ENCODE data around the gene ROCK2. TPM values are rescaled to one million over a fixed set of nuclear protein-coding genes. Genes with fewer than 3 reads are reported as not detected.

Gene ROCK2
- total and polyA plus RNA-seq, 2 of the 13 experiments (the other 11 are each of a cell fraction or from before 2014, with no cell fraction given) = 38.1 to 119 TPM

DNA sequence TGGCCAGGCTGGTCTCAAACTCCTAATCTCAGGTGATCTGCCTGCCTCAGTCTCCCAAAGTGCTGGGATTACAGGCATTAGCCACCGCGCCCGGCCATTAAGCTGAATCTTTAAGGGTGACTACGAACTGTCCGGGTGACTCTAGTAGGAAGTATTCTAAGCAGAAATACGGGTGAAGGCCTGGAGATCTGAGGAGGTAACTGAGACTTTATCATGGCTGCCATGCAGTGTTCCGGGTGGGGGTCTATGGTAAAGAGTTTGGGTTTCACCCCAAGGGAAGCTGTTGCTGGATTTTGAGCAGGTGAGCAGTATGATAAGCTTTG is 20.1 kb upstream of the ROCK2 start (continued):
- TF ChIP-seq GATAD2A (CRISPR knock-in tag; IDR thresholded peaks at IDR 0.05) (0 out of 2 replicates have a peak, but pooled peaks have one; percentile 4), ZKSCAN5 (CRISPR knock-in tag; IDR thresholded peaks at IDR 0.05) (no peak), SRSF9 (IDR thresholded peaks at IDR 0.05; ENCODE audit: borderline replicate concordance, insufficient read depth, low read depth, low read length, poor library complexity, severe bottlenecking) (no peak), MXI1 (IDR thresholded peaks at IDR 0.05; ENCODE audit: borderline replicate concordance, low read depth, low read length) (no peak), SP4 (CRISPR knock-in tag; IDR thresholded peaks at IDR 0.05) (no peak), HOXD1 (CRISPR knock-in tag; IDR thresholded peaks at IDR 0.05) (no peak), HNRNPK (IDR thresholded peaks at IDR 0.05; ENCODE audit: low read depth, low read length, poor library complexity, severe bottlenecking) (no peak), ZBTB7A (CRISPR knock-in tag; IDR thresholded peaks at IDR 0.05) (peak; percentile 22; the same call in 1 of the 2 replicates), ATF7-NPFF (CRISPR knock-in tag; IDR thresholded peaks at IDR 0.05; ENCODE audit: low read depth) (no peak), ZNF296 (CRISPR knock-in tag; conservative IDR thresholded peaks at IDR 0.05) (0 out of 2 replicates have a peak, but pooled peaks have one; percentile 60), RAD21 (CRISPR knock-in tag; IDR thresholded peaks at IDR 0.05) (no peak), SIN3A (IDR thresholded peaks at IDR 0.05; ENCODE audit: borderline replicate concordance, low read depth, low read length) (0 out of 2 replicates have a peak, but pooled peaks have one; percentile 21), ZNF251 (CRISPR knock-in tag; IDR thresholded peaks at IDR 0.05) (no peak), ZNF788 (CRISPR knock-in tag; IDR thresholded peaks at IDR 0.05; ENCODE audit: borderline replicate concordance) (0 out of 2 replicates have a peak, but pooled peaks have one; percentile 1), TMF1 (CRISPR knock-in tag; IDR thresholded peaks at IDR 0.05; ENCODE audit: low read depth) (no peak), ZNF121 (CRISPR knock-in tag; IDR thresholded peaks at IDR 0.05) (no peak), ZNF501 (CRISPR knock-in tag; IDR thresholded peaks at IDR 0.05) (0 out of 2 replicates have a peak, but pooled peaks have one; percentile 59)
- TF ChIP-seq, protein P1, sequence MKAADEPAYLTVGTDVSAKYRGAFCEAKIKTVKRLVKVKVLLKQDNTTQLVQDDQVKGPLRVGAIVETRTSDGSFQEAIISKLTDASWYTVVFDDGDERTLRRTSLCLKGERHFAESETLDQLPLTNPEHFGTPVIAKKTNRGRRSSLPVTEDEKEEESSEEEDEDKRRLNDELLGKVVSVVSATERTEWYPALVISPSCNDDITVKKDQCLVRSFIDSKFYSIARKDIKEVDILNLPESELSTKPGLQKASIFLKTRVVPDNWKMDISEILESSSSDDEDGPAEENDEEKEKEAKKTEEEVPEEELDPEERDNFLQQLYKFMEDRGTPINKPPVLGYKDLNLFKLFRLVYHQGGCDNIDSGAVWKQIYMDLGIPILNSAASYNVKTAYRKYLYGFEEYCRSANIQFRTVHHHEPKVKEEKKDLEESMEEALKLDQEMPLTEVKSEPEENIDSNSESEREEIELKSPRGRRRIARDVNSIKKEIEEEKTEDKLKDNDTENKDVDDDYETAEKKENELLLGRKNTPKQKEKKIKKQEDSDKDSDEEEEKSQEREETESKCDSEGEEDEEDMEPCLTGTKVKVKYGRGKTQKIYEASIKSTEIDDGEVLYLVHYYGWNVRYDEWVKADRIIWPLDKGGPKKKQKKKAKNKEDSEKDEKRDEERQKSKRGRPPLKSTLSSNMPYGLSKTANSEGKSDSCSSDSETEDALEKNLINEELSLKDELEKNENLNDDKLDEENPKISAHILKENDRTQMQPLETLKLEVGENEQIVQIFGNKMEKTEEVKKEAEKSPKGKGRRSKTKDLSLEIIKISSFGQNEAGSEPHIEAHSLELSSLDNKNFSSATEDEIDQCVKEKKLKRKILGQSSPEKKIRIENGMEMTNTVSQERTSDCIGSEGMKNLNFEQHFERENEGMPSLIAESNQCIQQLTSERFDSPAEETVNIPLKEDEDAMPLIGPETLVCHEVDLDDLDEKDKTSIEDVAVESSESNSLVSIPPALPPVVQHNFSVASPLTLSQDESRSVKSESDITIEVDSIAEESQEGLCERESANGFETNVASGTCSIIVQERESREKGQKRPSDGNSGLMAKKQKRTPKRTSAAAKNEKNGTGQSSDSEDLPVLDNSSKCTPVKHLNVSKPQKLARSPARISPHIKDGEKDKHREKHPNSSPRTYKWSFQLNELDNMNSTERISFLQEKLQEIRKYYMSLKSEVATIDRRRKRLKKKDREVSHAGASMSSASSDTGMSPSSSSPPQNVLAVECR (CRISPR knock-in tag; IDR thresholded peaks at IDR 0.05; ENCODE audit: borderline replicate concordance) = no peak
- TF ChIP-seq, protein P2, sequence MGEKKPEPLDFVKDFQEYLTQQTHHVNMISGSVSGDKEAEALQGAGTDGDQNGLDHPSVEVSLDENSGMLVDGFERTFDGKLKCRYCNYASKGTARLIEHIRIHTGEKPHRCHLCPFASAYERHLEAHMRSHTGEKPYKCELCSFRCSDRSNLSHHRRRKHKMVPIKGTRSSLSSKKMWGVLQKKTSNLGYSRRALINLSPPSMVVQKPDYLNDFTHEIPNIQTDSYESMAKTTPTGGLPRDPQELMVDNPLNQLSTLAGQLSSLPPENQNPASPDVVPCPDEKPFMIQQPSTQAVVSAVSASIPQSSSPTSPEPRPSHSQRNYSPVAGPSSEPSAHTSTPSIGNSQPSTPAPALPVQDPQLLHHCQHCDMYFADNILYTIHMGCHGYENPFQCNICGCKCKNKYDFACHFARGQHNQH (CRISPR knock-in tag; IDR thresholded peaks at IDR 0.05) = 0 out of 2 replicates have a peak, but pooled peaks have one; percentile 15

Measured in HepG2 (cell line).